Psoas muscle (tissue), 8 donors: ENCODE results near the gene PHF24. TPM values are rescaled to one million over a fixed set of nuclear protein-coding genes. Genes with fewer than 3 reads are reported as not detected.
A peak's percentile ranks its signal among the peaks of the same experiment; 100 is the strongest.
"Not testable (repeated sequence)": the region's sequence is repeated elsewhere in the genome, so short reads cannot be mapped to it uniquely, and the experiment has no call there.

ENCODE experiments used
- ATAC-seq, 4 donors: fragments of 200-7000 bp; cut with Tn5 transposase; one replicate each; pipeline ENCODE4 v1.9.1; 2020; ENCODE audit warnings: moderate library complexity in 3 of 4, mild to moderate bottlenecking in 2 of 4
- DNase-seq, 2 donors: peaks; one replicate each; pipeline ENCODE4 v3.0.0-alpha.2; 2020
- H3K27ac ChIP-seq: fragments of 200-600 bp; one replicate; pipeline ENCODE4 v1.8.0; 2022
- H3K27me3 ChIP-seq, 3 donors: fragments of 200-600 bp in 1 of 3; one replicate each; pipeline versions ENCODE4 v1.6.1 to v1.8.0; 2013 to 2022; ENCODE audit warnings: low read length in 2 of 3, mild to moderate bottlenecking in 2 of 3, moderate library complexity in 1 of 3; ENCODE audit not compliant: insufficient read depth in 3 of 3
- H3K36me3 ChIP-seq, 2 donors: fragments of 200-600 bp in 1 of 2; one replicate each; pipeline versions ENCODE4 v1.6.1 to v1.8.0; 2013 to 2022; ENCODE audit warnings: low read depth in 1 of 2, mild to moderate bottlenecking in 1 of 2, moderate library complexity in 1 of 2; ENCODE audit not compliant: insufficient read depth in 1 of 2
- H3K4me1 ChIP-seq: fragments of 200-600 bp; one replicate; pipeline ENCODE4 v1.8.0; 2022
- H3K4me3 ChIP-seq: fragments of 200-600 bp; one replicate; pipeline ENCODE4 v1.8.0; 2022; ENCODE audit warnings: mild to moderate bottlenecking
- H3K9me3 ChIP-seq: fragments of 200-600 bp; one replicate; pipeline ENCODE4 v1.8.0; 2022
- CTCF ChIP-seq: fragments of 200-600 bp; IDR thresholded peaks from one replicate; pipeline ENCODE4 v1.8.0; 2022; ENCODE audit warnings: antibody characterized with exemption
- WGBS, 3 donors: extraction: QIAGEN DNeasy Blood & Tissue Kit; methylation state at CpG; one replicate each; pipeline versions ENCODE4 v1.1.6 to v1.1.7; 2013; 5-methylcytosine and 5-hydroxymethylcytosine counted together
- intact Hi-C, 2 donors: fragments of 100-400 bp; cut with DNase I; formaldehyde crosslinking; loops; one replicate each; pipeline versions ENCODE4 v1.11.0 to v1.14.2; 2022
- polyA plus RNA-seq, 3 donors: library from polyadenylated mRNA; stranded (reverse); fragments of 200-250 nt; gene quantifications; one replicate each; pipeline ENCODE4 v1.2.3, GENCODE V29; 2013
- total RNA-seq, 4 donors: library from RNA; stranded (reverse); fragmentation: NEBNext Ultra II Directional in 2 of 4; extraction: Animal tissue kit (Norgen Biotek cat#: 25700) in 2 of 4; gene quantifications; one replicate each; pipeline versions ENCODE4 v1.2.1 to v1.2.4, GENCODE V29; 2021 to 2023
- donor health status: healthy with polysubstance abuse.
- donor health status: DM: no; HTN: no; CAD: no; lungs with moderate emphysema.
- donor health status: Bipolar disorder and iron deficiency.
- donor health status: healthy.
- donor health status: DM: yes; HTN: yes; CAD: no.
- donor health status: DM: no; HTN: no; CAD: no.
- donor health status: DM: no; HTN: no; CAD: no.
- donor health status: DM: yes; HTN: yes; CAD: no.

Gene PHF24
- total and polyA plus RNA-seq, 7 donors, result 0.03 to 0.11 (median 0.04) TPM; not detected in 3

- WGBS, 3 donors, result 81 to 83% (median 82%) methylated on average over 2 of the region's 2 CpGs
- H3K27ac ChIP-seq, result no peak overlapping the region
- H3K4me1 ChIP-seq, result no peaks in the 10 kb centered on the region
- H3K36me3 ChIP-seq, result no peaks in the 10 kb centered on the region
- intact Hi-C loops, result loop anchor here in 1 of 2 donors (10.0 kb wide), 1 partner anchor 134 kb away; no protein-coding TSS in a partner anchor
- TF ChIP-seq CTCF, result no peak
- no peak for DNase-seq
- no peaks in the 10 kb centered on the region for H3K9me3 ChIP-seq
- no peak for ATAC-seq
- H3K27me3 ChIP-seq, result no peaks in the 10 kb centered on the region
- H3K4me3 ChIP-seq, result no peak overlapping the region
These were observed 9.6 kb upstream of the PHF24 start for GRCh38 chr9:34948451-34948850.

GRCh38 chr9:34954225-34954624 is 3.9 kb upstream of the PHF24 start:
- DNase-seq (no peak), ATAC-seq (no peak)
- no peaks in the 10 kb centered on the region for H3K36me3 ChIP-seq
- no peak for TF ChIP-seq CTCF
- no peak overlapping the region for H3K4me3 ChIP-seq
- 80 to 82% (median 82%) methylated on average over 2 of the region's 2 CpGs for WGBS, 3 donors
- intact Hi-C loops, result no loop called here
- peaks cover 0 to 32% (median 6%) of the 10 kb centered on the region in 3 donors for H3K27me3 ChIP-seq
- H3K9me3 ChIP-seq, result no peaks in the 10 kb centered on the region
- H3K27ac ChIP-seq, result no peak overlapping the region
- no peaks in the 10 kb centered on the region for H3K4me1 ChIP-seq

DNA sequence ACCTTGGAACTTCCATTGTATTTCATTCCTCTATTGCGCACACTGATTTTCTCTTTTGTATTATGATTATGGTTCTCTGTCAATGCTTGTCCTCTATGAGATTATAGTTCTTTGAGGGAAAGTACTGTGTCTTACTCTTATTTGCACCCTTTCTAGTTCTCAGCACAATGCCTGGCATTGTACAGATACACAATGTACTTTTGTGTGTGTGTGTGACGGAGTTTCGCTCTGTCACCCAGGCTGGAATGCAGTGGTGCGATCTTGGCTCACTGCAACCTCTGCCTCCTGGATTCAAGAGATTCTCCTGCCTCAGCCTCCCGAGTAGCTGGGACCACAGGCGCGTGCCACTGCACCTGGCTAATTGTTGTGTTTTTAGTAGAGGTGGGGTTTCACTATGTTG is 2.0 kb upstream of the PHF24 start:
- H3K4me3 ChIP-seq, H3K27ac ChIP-seq, H3K4me1 ChIP-seq, DNase-seq, H3K36me3 ChIP-seq, ATAC-seq, H3K9me3 ChIP-seq, intact Hi-C loops: not testable (repeated sequence)
- WGBS, 3 donors, result 80 to 83% (median 82%) methylated on average over 7 of the region's 7 CpGs
- H3K27me3 ChIP-seq, result peaks cover 0 to 48% (median 6%) of the 10 kb centered on the region in 3 donors

DNA sequence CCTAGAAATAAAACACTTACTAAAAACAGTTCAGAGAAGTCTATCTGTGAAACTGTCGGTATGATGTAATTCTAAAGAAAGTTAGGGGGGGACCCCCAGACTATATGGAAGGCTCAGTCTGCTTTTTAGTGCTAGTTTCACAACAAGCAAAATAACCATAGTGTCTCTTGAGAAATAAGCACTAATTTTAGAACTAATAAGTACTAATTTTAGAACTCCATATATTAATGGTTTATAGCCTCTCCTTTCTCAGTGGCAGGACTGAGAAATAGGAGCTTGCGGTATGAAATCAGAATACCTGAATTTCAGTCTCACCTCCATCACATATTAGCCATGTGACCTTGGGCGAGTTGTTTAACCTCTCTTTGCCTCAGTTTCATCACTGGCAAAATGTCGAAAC is 1.4 kb upstream of the PHF24 start:
- TF ChIP-seq CTCF, result no peak
- H3K4me1 ChIP-seq, result no peaks in the 10 kb centered on the region
- peaks cover 0 to 54% (median 9%) of the 10 kb centered on the region in 3 donors for H3K27me3 ChIP-seq
- DNase-seq, result no peak
- 81% methylated on average over 4 of the region's 4 CpGs for WGBS, 3 donors
- no peak for ATAC-seq
- H3K9me3 ChIP-seq, result no peaks in the 10 kb centered on the region
- H3K27ac ChIP-seq, result no peak overlapping the region
- intact Hi-C loops, result no loop called here
- no peak overlapping the region for H3K4me3 ChIP-seq
- H3K36me3 ChIP-seq, result no peaks in the 10 kb centered on the region

DNA sequence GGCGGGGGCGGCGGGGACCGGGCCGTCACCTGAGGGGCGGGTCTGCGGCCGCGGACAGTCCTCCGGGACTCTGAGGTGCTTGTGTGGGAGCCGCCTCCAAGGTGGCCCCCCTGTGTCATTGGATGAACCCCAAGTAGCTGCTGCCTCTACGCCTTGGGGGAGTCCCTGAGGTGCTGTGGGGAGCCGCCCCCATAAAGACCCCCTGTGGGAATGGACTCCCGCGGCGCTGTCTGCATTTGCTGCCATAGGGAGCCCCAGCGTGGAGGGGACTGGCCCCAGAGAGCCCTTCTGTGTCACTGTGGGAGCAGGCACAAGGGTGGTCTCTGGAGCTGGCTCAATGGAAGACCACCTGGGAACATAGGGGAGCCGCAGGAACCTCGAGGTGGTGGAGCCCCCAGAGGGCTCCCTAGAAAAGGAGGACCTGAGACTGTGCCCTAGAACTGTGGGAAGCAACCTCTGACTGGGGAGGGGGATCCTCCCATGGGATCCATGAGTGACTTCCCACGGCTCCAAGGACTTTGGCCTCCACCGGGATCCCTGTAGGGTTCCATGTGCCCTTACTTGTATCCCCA is 412 bp downstream of the PHF24 start:
- Histone ChIP-seq H3K9me3 (no peaks in the 10 kb centered on the region), H3K27me3 (peaks cover under 1 to 60% (median 10%) of the 10 kb centered on the region in 3 donors), H3K27ac (no peak overlapping the region), H3K4me1 (no peaks in the 10 kb centered on the region), H3K36me3 (no peaks in the 10 kb centered on the region), H3K4me3 (peak overlapping the region; percentile 61)
- peak in 1 of 4 donors; percentile 22 for ATAC-seq
- intact Hi-C loops, result no loop called here
- no peak for DNase-seq
- 11 to 21% (median 14%) methylated on average over 12 to 21 of the region's 21 CpGs for WGBS, 3 donors
- TF ChIP-seq CTCF, result no peak
